DOHH2 (cell line): ENCODE results near the gene FAM9C.
"Not testable (repeated sequence)": the region's sequence is repeated elsewhere in the genome, so short reads cannot be mapped to it uniquely, and the experiment has no call there.

Source experiments
- H3F3A ChIP-seq: fragments of 200-600 bp; sonication (generic), shearing (Covaris generic); 2 replicates; pipeline ENCODE4 v1.6.0; 2016; ENCODE audit warnings: antibody characterized with exemption, mild to moderate bottlenecking; ENCODE audit not compliant: control insufficient read depth, insufficient read depth
- H3K27ac ChIP-seq: fragments of 200-600 bp; sonication (generic); 2 replicates; pipeline ENCODE4 v1.5.1; 2014; ENCODE audit warnings: low read depth, mild to moderate bottlenecking, low read length, moderate library complexity
- H3K27me3 ChIP-seq: fragments of 200-600 bp; sonication (generic); 2 replicates; pipeline ENCODE4 v1.6.1; 2014; ENCODE audit warnings: mild to moderate bottlenecking, low read length, mixed read lengths; ENCODE audit not compliant: control insufficient read depth
- H3K36me3 ChIP-seq: fragments of 200-600 bp; sonication (generic); 2 replicates; pipeline ENCODE4 v1.6.1; 2014; ENCODE audit warnings: mild to moderate bottlenecking, low read length, moderate library complexity, mixed read lengths; ENCODE audit not compliant: control insufficient read depth
- H3K4me1 ChIP-seq: fragments of 200-600 bp; sonication (generic); 2 replicates; pipeline ENCODE4 v1.6.1; 2014; ENCODE audit warnings: mild to moderate bottlenecking, low read length, mixed read lengths; ENCODE audit not compliant: control insufficient read depth
- H3K4me2 ChIP-seq: fragments of 200-600 bp; sonication (generic); 2 replicates; pipeline ENCODE4 v1.6.0; 2014; ENCODE audit warnings: mild to moderate bottlenecking, low read length, moderate library complexity
- H3K4me3 ChIP-seq: fragments of 200-600 bp; sonication (generic); 2 replicates; pipeline ENCODE4 v1.5.1; 2014; ENCODE audit warnings: mild to moderate bottlenecking, low read length, mixed read lengths
- H3K79me2 ChIP-seq: fragments of 200-600 bp; sonication (generic); 2 replicates; pipeline ENCODE4 v1.6.1; 2014; ENCODE audit warnings: mild to moderate bottlenecking, low read length, mixed read lengths; ENCODE audit not compliant: control insufficient read depth
- H3K9me2 ChIP-seq: fragments of 200-600 bp; sonication (generic); replicated peaks from 2 replicates; pipeline ENCODE4 v1.6.1; 2014; ENCODE audit warnings: mild to moderate bottlenecking, low read length, mixed read lengths; ENCODE audit not compliant: control insufficient read depth
- H3K9me3 ChIP-seq: fragments of 200-600 bp; sonication (generic); 2 replicates; pipeline ENCODE4 v1.6.1; 2014; ENCODE audit warnings: antibody characterized with exemption, low read length, mixed read lengths; ENCODE audit not compliant: control insufficient read depth, insufficient read depth
- H4K20me1 ChIP-seq: fragments of 200-600 bp; sonication (generic); 2 replicates; pipeline ENCODE4 v1.6.0; 2014; ENCODE audit warnings: low read depth, mild to moderate bottlenecking, antibody characterized with exemption, low read length, moderate library complexity; ENCODE audit not compliant: control insufficient read depth, insufficient read depth
- CTCF ChIP-seq: fragments of 200-600 bp; sonication (generic); IDR thresholded peaks from one replicate; pipeline ENCODE4 v1.5.1; 2014; ENCODE audit warnings: antibody characterized with exemption, mild to moderate bottlenecking, low read depth, low read length; ENCODE audit not compliant: poor library complexity, severe bottlenecking
- EZH2phosphoT487 ChIP-seq: fragments of 200-600 bp; sonication (generic); IDR thresholded peaks from 2 replicates; pipeline ENCODE4 v1.6.1; 2017; ENCODE audit warnings: borderline replicate concordance, mild to moderate bottlenecking, antibody characterized with exemption, low read length, moderate library complexity, mixed read lengths

The FAM9C gene

GRCh38 chrX:13087322-13088155 lies 43.1 kb upstream of the FAM9C start:
- Histone ChIP-seq H3K27ac (peak overlapping the region; percentile 98), H3K4me3 (peak overlapping the region; percentile 72), H3F3A (peaks cover 38% of the 10 kb centered on the region), H3K4me1 (peaks cover 97% of the 10 kb centered on the region), H4K20me1 (no peaks in the 10 kb centered on the region), H3K4me2 (peak overlapping the region; percentile 79), H3K9me2 (no peaks in the 10 kb centered on the region), H3K36me3 (no peaks in the 10 kb centered on the region; the same call in 1 of the 2 replicates), H3K27me3 (no peaks in the 10 kb centered on the region), H3K9me3 (no peaks in the 10 kb centered on the region), H3K79me2 (0 out of 2 replicates have a peak, but pooled peaks cover 3% of the 10 kb centered on the region)
- TF ChIP-seq EZH2phosphoT487, result no peak
- TF ChIP-seq CTCF, result no peak

- H3K27me3 ChIP-seq, H3K79me2 ChIP-seq, H3K36me3 ChIP-seq, H4K20me1 ChIP-seq, H3K9me3 ChIP-seq, H3K9me2 ChIP-seq: not testable (repeated sequence)
- Histone ChIP-seq H3K4me1 (peaks cover 97% of the 10 kb centered on the region), H3K4me2 (peak overlapping the region; percentile 79), H3F3A (peaks cover 45% of the 10 kb centered on the region), H3K27ac (peak overlapping the region; percentile 98), H3K4me3 (peak overlapping the region; percentile 72)
These were observed 42.4 kb upstream of the FAM9C start for GRCh38 chrX:13086793-13087321.

- peak overlapping the region; percentile 79 for H3K4me2 ChIP-seq
- TF ChIP-seq EZH2phosphoT487, result no peak
- TF ChIP-seq CTCF, result no peak
- no peaks in the 10 kb centered on the region for H3K9me3 ChIP-seq
- H3K79me2 ChIP-seq, result 0 out of 2 replicates have a peak, but pooled peaks cover 3% of the 10 kb centered on the region
- peak overlapping the region; percentile 98 for H3K27ac ChIP-seq
- H3K4me3 ChIP-seq, result peak overlapping the region; percentile 72
- no peaks in the 10 kb centered on the region for H3K27me3 ChIP-seq
- no peaks in the 10 kb centered on the region for H3K9me2 ChIP-seq
- H3K4me1 ChIP-seq, result peaks cover 96% of the 10 kb centered on the region
- H4K20me1 ChIP-seq, result no peaks in the 10 kb centered on the region
- no peaks in the 10 kb centered on the region; the same call in 1 of the 2 replicates for H3K36me3 ChIP-seq
- H3F3A ChIP-seq, result peaks cover 46% of the 10 kb centered on the region
These were observed 41.7 kb upstream of the FAM9C start for GRCh38 chrX:13086076-13086475.

- Histone ChIP-seq H3K9me3 (no peaks in the 10 kb centered on the region), H3K36me3 (no peaks in the 10 kb centered on the region; the same call in 1 of the 2 replicates), H3K4me1 (peaks cover 96% of the 10 kb centered on the region), H3F3A (peaks cover 51% of the 10 kb centered on the region), H3K79me2 (0 out of 2 replicates have a peak, but pooled peaks cover 3% of the 10 kb centered on the region), H3K27me3 (no peaks in the 10 kb centered on the region), H3K4me3 (peak overlapping the region; percentile 72), H3K27ac (peak overlapping the region; percentile 98), H3K9me2 (no peaks in the 10 kb centered on the region), H4K20me1 (no peaks in the 10 kb centered on the region), H3K4me2 (peak overlapping the region; percentile 79)
- TF ChIP-seq CTCF (no peak), EZH2phosphoT487 (no peak)
These were observed 41.1 kb upstream of the FAM9C start for GRCh38 chrX:13085526-13085925.
